Neutrophil (primary cell): ENCODE results near the gene HSPA1B.
A peak's percentile ranks its signal among the peaks of the same experiment; 100 is the strongest.
"Not testable (repeated sequence)": the region's sequence is repeated elsewhere in the genome, so short reads cannot be mapped to it uniquely, and the experiment has no call there.

Source experiments
- H3K27ac ChIP-seq: fragments of 200-600 bp; sonication (generic); 2 replicates; pipeline ENCODE4 v1.5.1; 2016; ENCODE audit warnings: mild to moderate bottlenecking, moderate library complexity
- H3K27me3 ChIP-seq: fragments of 200-600 bp; sonication (generic); 2 replicates; pipeline ENCODE4 v1.6.0; 2016; ENCODE audit warnings: mild to moderate bottlenecking
- H3K36me3 ChIP-seq: fragments of 200-600 bp; sonication (generic); 2 replicates; pipeline ENCODE4 v1.5.1; 2017
- H3K4me1 ChIP-seq, 2 experiments: fragments of 200-600 bp in 1 of 2; sonication (generic) in 1 of 2; 1 replicate in 1 of 2; 2 replicates in 1 of 2; pipeline versions ENCODE4 v1.5.1 to v1.6.1; 2013 to 2016; ENCODE audit warnings: low read depth in 1 of 2, low read length in 1 of 2, mild to moderate bottlenecking in 1 of 2, moderate library complexity in 1 of 2; ENCODE audit not compliant: control insufficient read depth in 1 of 2, insufficient read depth in 1 of 2
- H3K4me3 ChIP-seq, 2 experiments: fragments of 200-600 bp in 1 of 2; sonication (generic) in 1 of 2; 1 replicate in 1 of 2; 2 replicates in 1 of 2; pipeline ENCODE4 v1.5.1; 2013 to 2016; ENCODE audit warnings: low read depth in 1 of 2, low read length in 1 of 2, mild to moderate bottlenecking in 1 of 2, moderate library complexity in 1 of 2
- H3K9me3 ChIP-seq: fragments of 200-600 bp; sonication (generic); 2 replicates; pipeline ENCODE4 v1.5.1; 2016
- TF ChIP-seq, protein P1 (sequence below): fragments of 200-600 bp; sonication (generic); IDR thresholded peaks from 2 replicates; pipeline ENCODE4 v1.5.1; 2016; ENCODE audit warnings: antibody characterized with exemption

Gene HSPA1B

GRCh38 chr6:31805939-31806469 is 21.5 kb upstream of the HSPA1B start:
- Histone ChIP-seq H3K36me3 (peaks cover 20% of the 10 kb centered on the region), H3K9me3 (no peaks in the 10 kb centered on the region), H3K27me3 (no peaks in the 10 kb centered on the region), H3K4me3 (peak overlapping the region; percentile 70 to 75), H3K4me1 (peaks cover 17 to 19% of the 10 kb centered on the region in 2 experiments), H3K27ac (peak overlapping the region; percentile 87)
- TF ChIP-seq, protein P1, sequence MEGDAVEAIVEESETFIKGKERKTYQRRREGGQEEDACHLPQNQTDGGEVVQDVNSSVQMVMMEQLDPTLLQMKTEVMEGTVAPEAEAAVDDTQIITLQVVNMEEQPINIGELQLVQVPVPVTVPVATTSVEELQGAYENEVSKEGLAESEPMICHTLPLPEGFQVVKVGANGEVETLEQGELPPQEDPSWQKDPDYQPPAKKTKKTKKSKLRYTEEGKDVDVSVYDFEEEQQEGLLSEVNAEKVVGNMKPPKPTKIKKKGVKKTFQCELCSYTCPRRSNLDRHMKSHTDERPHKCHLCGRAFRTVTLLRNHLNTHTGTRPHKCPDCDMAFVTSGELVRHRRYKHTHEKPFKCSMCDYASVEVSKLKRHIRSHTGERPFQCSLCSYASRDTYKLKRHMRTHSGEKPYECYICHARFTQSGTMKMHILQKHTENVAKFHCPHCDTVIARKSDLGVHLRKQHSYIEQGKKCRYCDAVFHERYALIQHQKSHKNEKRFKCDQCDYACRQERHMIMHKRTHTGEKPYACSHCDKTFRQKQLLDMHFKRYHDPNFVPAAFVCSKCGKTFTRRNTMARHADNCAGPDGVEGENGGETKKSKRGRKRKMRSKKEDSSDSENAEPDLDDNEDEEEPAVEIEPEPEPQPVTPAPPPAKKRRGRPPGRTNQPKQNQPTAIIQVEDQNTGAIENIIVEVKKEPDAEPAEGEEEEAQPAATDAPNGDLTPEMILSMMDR = no peak

GRCh38 chr6:31806470-31807272 is 20.9 kb upstream of the HSPA1B start, which contains the start of gene LSM2:
Gene LSM2 (minus strand): TSS chr6:31806966. CDS start chr6:31806757, 209 bp downstream.
- TF ChIP-seq, protein P1 = peak; percentile 78
- H3K27me3 ChIP-seq = no peaks in the 10 kb centered on the region
- peak within 1 kb of the TSS; percentile 87 for H3K27ac ChIP-seq
- H3K9me3 ChIP-seq = no peaks in the 10 kb centered on the region
- H3K4me1 ChIP-seq = peaks cover 17 to 19% of the 10 kb centered on the region in 2 experiments
- H3K36me3 ChIP-seq = peaks cover 27% of the 10 kb centered on the region
- peak within 1 kb of the TSS; percentile 70 to 75 for H3K4me3 ChIP-seq

- Histone ChIP-seq H3K36me3 (peaks cover 28% of the 10 kb centered on the region), H3K4me1 (peaks cover 36 to 38% of the 10 kb centered on the region in 2 experiments)
- H3K9me3 ChIP-seq, H3K27me3 ChIP-seq, H3K27ac ChIP-seq, H3K4me3 ChIP-seq: not testable (repeated sequence)
Observed at GRCh38 chr6:31808599-31808998, 18.9 kb upstream of the HSPA1B start.

GRCh38 chr6:31811645-31812044 is 15.9 kb upstream of the HSPA1B start:
- no peaks in the 10 kb centered on the region for H3K9me3 ChIP-seq
- H3K4me3 ChIP-seq = no peak overlapping the region
- H3K27me3 ChIP-seq = no peaks in the 10 kb centered on the region
- TF ChIP-seq, protein P1 = no peak
- peaks cover 28% of the 10 kb centered on the region for H3K36me3 ChIP-seq
- H3K27ac ChIP-seq = no peak overlapping the region
- peaks cover 34 to 39% of the 10 kb centered on the region in 2 experiments for H3K4me1 ChIP-seq

DNA sequence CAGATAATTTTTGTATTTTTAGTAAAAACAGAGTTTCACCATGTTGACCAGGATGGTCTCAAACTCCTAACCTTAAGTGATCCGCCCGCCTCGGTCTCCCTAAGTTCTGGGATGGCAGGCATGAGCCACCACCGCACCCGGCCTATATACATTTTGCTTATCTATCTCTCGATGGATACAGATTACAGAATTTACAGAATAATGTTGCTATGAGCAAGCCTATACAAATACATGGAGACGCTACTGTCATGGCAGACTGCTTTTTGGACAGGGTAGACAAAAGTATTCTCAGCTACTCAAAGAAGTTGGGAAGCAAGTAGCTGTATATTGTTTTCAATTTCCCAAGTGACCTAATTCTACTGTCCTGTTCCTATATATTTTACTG is 14.1 kb upstream of the HSPA1B start:
- H3K9me3 ChIP-seq = no peaks in the 10 kb centered on the region
- peak overlapping the region; percentile 90 for H3K27ac ChIP-seq
- TF ChIP-seq, protein P1 = no peak
- peaks cover 34 to 38% of the 10 kb centered on the region in 2 experiments for H3K4me1 ChIP-seq
- H3K4me3 ChIP-seq = peak overlapping the region; percentile 84 to 94
- peaks cover 28% of the 10 kb centered on the region for H3K36me3 ChIP-seq
- H3K27me3 ChIP-seq = no peaks in the 10 kb centered on the region

DNA sequence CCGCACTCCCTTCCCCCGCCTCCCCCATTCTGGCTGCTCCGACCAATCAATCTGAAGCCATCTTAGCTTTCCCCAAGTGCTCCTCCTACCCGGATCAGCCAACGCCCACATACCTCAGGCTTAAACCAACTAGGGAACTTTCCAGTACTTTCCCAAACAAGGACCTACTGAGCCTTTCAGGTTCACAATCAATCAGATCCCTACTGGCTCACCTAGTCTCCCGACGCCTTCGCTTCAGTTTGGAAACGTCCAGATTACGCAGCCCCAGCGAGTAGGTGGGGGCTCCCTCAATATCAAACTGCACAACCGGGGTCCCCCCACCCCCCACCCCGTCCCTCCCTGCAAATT is 12.9 kb upstream of the HSPA1B start:
- Histone ChIP-seq H3K36me3 (peaks cover 22% of the 10 kb centered on the region), H3K9me3 (no peaks in the 10 kb centered on the region), H3K27ac (peak overlapping the region; percentile 90), H3K27me3 (no peaks in the 10 kb centered on the region), H3K4me3 (peak overlapping the region; percentile 84 to 94), H3K4me1 (peaks cover 46 to 50% of the 10 kb centered on the region in 2 experiments)
- TF ChIP-seq, protein P1 = no peak
